Bronchial epithelial cell (primary cell): ENCODE data around the gene RTP4. TPM values are rescaled to one million over a fixed set of nuclear protein-coding genes. Genes with fewer than 3 reads are reported as not detected.
A peak's percentile ranks its signal among the peaks of the same experiment; 100 is the strongest.
"Not testable (repeated sequence)": the region's sequence is repeated elsewhere in the genome, so short reads cannot be mapped to it uniquely, and the experiment has no call there.

ENCODE experiments used
- DNase-seq: peaks from one replicate; pipeline ENCODE4 v3.0.0-alpha.2; 2010; ENCODE audit warnings: low read depth
- FAIRE-seq: peaks from 2 replicates; lab custom pipeline; 2011; peaks lifted over from hg19 to GRCh38; lab: Jason Lieb, UNC
- H3K27me3 ChIP-seq: 2 replicates; pipeline ENCODE4 v1.5.1; 2011; ENCODE audit warnings: low read length; ENCODE audit not compliant: control insufficient read depth, insufficient read depth
- H3K36me3 ChIP-seq: 2 replicates; pipeline ENCODE4 v1.5.1; 2011; ENCODE audit warnings: low read length; ENCODE audit not compliant: control insufficient read depth, insufficient read depth
- H3K4me3 ChIP-seq: 2 replicates; pipeline ENCODE4 v1.5.1; 2011; ENCODE audit warnings: mild to moderate bottlenecking, low read depth, low read length, control low read depth
- total RNA-seq: library from RNA; depleted of rRNA; stranded (reverse); fragments of >200 nt; gene quantifications from 2 replicates; pipeline ENCODE4 v1.2.1, GENCODE V29; 2014
- TF ChIP-seq, protein P1 (sequence below): IDR thresholded peaks from 2 replicates; pipeline ENCODE4 v1.5.1; 2011; ENCODE audit warnings: mild to moderate bottlenecking, moderate library complexity, low read length, control low read depth, inconsistent platforms; ENCODE audit not compliant: insufficient read depth, severe bottlenecking

Gene RTP4
- total RNA-seq, 1 donor from 2014 or later, result under 0.01 TPM

DNA sequence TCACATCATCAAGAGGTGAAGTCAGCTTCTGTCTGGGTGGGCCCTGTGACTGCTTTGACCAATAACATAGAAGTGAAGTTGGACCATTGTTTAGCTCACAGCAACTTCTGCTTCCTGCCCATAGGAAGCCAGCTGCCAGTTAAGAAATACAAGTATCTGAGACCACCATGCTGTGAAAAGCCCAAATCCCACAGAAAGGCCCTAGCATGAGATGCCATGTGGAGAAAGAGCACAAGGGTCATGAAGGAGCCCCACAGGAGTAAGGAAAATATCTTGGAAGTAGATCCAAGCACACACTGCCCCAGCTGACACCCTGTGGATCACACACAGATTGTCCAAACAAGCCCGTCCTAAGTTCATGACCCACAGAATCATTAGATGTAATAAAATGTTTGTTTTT, 28.5 kb downstream of the RTP4 start:
- DNase-seq, result no peak
- no peak for FAIRE-seq
- Histone ChIP-seq H3K27me3 (no peaks in the 10 kb centered on the region), H3K4me3 (no peak overlapping the region), H3K36me3 (no peaks in the 10 kb centered on the region)
- TF ChIP-seq, protein P1, sequence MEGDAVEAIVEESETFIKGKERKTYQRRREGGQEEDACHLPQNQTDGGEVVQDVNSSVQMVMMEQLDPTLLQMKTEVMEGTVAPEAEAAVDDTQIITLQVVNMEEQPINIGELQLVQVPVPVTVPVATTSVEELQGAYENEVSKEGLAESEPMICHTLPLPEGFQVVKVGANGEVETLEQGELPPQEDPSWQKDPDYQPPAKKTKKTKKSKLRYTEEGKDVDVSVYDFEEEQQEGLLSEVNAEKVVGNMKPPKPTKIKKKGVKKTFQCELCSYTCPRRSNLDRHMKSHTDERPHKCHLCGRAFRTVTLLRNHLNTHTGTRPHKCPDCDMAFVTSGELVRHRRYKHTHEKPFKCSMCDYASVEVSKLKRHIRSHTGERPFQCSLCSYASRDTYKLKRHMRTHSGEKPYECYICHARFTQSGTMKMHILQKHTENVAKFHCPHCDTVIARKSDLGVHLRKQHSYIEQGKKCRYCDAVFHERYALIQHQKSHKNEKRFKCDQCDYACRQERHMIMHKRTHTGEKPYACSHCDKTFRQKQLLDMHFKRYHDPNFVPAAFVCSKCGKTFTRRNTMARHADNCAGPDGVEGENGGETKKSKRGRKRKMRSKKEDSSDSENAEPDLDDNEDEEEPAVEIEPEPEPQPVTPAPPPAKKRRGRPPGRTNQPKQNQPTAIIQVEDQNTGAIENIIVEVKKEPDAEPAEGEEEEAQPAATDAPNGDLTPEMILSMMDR, result no peak

GRCh38 chr3:187398955-187399354, 30.8 kb downstream of the RTP4 start:
- TF ChIP-seq, protein P1, result no peak
- H3K36me3 ChIP-seq, result no peaks in the 10 kb centered on the region
- H3K27me3 ChIP-seq, result no peaks in the 10 kb centered on the region
- DNase-seq, result no peak
- no peak overlapping the region for H3K4me3 ChIP-seq
- no peak for FAIRE-seq

DNA sequence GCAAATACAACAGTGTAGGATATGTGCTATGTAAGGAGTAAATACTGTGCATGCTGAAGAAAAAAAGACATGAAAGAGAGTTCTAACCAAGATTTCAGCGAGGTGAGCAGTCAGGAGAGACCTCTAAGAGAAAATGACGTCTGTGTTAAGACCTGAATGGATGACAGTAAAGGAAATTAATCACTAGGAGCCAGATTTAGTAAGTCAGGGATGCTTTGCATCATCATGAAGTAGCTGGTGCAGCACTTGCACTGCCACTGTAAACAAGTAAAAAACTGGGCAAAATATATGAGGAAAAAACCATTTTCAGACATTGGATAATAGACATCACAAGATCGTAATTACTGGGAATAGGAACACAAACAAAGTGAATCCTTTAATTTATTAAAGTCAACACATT, 32.6 kb downstream of the RTP4 start:
- TF ChIP-seq, protein P1, result no peak
- peak; percentile 33 for DNase-seq
- H3K27me3 ChIP-seq, result no peaks in the 10 kb centered on the region
- H3K4me3 ChIP-seq, result no peak overlapping the region
- H3K36me3 ChIP-seq, result no peaks in the 10 kb centered on the region
- FAIRE-seq, result no peak

DNA sequence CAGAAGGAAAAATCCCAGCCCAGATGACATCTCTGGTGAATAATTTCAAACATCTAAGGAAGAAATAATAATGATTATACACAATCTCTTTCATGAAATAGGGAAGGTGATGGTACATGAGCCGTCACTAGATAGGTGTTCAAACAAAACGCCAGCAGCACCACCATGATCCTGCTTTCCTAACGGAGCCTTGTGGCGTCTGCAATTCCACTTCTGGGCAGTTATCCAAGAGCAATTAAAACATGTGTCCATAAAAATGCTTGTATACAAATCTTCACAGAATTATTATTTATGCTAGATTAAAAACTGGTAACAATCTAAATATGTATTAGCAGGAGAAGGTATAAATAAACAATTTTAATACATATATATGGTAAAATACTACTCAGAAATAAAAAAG, 33.7 kb downstream of the RTP4 start:
- no peak for FAIRE-seq
- Histone ChIP-seq H3K27me3 (no peaks in the 10 kb centered on the region), H3K36me3 (no peaks in the 10 kb centered on the region), H3K4me3 (no peak overlapping the region)
- DNase-seq, result no peak
- TF ChIP-seq, protein P1, result no peak

GRCh38 chr3:187403768-187404288, 35.6 kb downstream of the RTP4 start:
- TF ChIP-seq, protein P1, result no peak
- DNase-seq (peak; percentile 97), FAIRE-seq (peak; percentile 94)
- Histone ChIP-seq H3K27me3 (no peaks in the 10 kb centered on the region), H3K4me3 (no peak overlapping the region), H3K36me3 (no peaks in the 10 kb centered on the region)

DNA sequence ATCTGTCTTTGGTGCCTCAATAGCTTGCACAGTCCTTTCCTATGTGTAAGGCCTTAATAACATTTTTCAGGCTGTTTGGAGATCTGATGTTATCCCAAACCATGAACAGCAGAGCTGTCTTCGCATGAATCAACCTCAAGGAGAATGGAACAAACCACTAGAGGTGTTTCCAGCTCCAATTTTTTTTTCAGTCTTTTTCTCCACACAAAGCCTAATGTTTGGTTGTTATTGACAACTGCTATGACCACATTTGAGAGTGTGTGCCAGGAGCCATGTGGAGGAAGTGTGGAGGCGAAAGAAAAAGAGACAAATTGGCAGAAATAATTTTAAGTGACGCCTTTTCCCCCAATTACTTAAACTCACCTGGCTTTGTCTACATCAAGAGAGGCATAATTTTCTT, 38.7 kb downstream of the RTP4 start:
- DNase-seq (peak; percentile 0), FAIRE-seq (no peak)
- Histone ChIP-seq H3K27me3 (no peaks in the 10 kb centered on the region), H3K4me3 (no peak overlapping the region), H3K36me3 (no peaks in the 10 kb centered on the region)
- TF ChIP-seq, protein P1, result no peak

DNA sequence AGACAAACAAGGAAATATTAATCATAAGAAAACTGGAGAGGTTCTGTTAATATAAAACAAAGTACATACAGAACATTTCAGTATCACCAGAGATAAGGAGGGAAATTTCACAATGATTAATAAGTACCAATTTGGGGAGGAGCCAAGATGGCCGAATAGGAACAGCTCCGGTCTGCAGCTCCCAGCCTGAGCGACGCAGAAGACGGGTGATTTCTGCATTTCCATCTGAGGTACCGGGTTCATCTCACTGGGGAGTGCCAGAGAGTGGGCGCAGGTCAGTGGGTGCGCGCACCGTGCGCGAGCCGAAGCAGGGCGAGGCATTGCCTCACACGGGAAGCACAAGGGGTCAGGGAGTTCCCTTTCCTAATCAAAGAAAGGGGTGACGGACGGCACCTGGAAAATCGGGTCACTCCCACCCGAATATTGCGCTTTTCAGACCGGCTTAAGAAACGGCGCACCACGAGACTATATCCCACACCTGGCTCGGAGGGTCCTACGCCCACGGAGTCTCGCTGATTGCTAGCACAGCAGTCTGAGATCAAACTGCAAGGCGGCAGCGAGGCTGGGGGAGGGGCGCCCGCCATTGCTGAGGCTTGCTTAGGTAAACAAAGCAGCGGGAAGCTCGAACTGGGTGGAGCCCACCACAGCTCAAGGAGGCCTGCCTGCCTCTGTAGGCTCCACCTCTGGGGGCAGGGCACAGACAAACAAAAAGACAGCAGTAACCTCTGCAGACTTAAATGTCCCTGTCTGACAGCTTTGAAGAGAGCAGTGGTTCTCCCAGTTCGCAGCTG, 44.0 kb downstream of the RTP4 start:
- not testable (repeated sequence) for DNase-seq, H3K36me3 ChIP-seq, FAIRE-seq, H3K4me3 ChIP-seq, H3K27me3 ChIP-seq
